H1 (cell line): ENCODE data around the gene ITPR3. TPM values are rescaled to one million over a fixed set of nuclear protein-coding genes. Genes with fewer than 3 reads are reported as not detected.
A peak's percentile ranks its signal among the peaks of the same experiment; 100 is the strongest.

ENCODE experiments used
- CTCF ChIA-PET: fragments of 300-600 bp; sonication (Branson Sonifier 250); formaldehyde crosslinking; loops from one replicate; lab custom pipeline; 2021; ENCODE audit not compliant: partially characterized antibody; lab: Charles Lee
- POLR2A ChIA-PET: fragments of 300-600 bp; sonication (Branson Sonifier 250); formaldehyde crosslinking; loops from one replicate; lab custom pipeline; 2021; ENCODE audit warnings: inconsistent platforms; ENCODE audit not compliant: partially characterized antibody; lab: Charles Lee
- DNase-seq, 2 experiments: peaks; one replicate each; pipeline versions ENCODE4 v3.0.0 to v3.0.0-alpha.2; 2010 to 2022; ENCODE audit warnings: low spot score in 2 of 2, low read depth in 1 of 2, mixed read lengths in 1 of 2
- FAIRE-seq: peaks from 2 replicates; lab custom pipeline; 2011; peaks lifted over from hg19 to GRCh38; lab: Jason Lieb, UNC
- H2AFZ ChIP-seq: 2 replicates; pipeline ENCODE4 v1.8.1; 2012; ENCODE audit warnings: low read length, inconsistent platforms
- H2AK5ac ChIP-seq: 2 replicates; pipeline ENCODE4 v1.6.1; 2013; ENCODE audit warnings: low read depth, low read length
- H2BK120ac ChIP-seq: replicated peaks from 2 replicates; pipeline ENCODE3; 2013; ENCODE audit warnings: low read depth, low read length, inconsistent platforms
- H2BK12ac ChIP-seq: 2 replicates; pipeline ENCODE4 v1.6.1; 2013; ENCODE audit warnings: low read depth, low read length
- H2BK15ac ChIP-seq: 2 replicates; pipeline ENCODE4 v1.6.1; 2013; ENCODE audit warnings: low read length
- H2BK20ac ChIP-seq: 2 replicates; pipeline ENCODE4 v1.6.1; 2013; ENCODE audit warnings: low read length
- H2BK5ac ChIP-seq: 2 replicates; pipeline ENCODE4 v1.6.1; 2013; ENCODE audit warnings: low read depth, low read length
- H3K14ac ChIP-seq: 2 replicates; pipeline ENCODE4 v1.6.1; 2013; ENCODE audit warnings: inconsistent platforms; ENCODE audit not compliant: insufficient read length
- H3K18ac ChIP-seq: 2 replicates; pipeline ENCODE4 v1.6.1; 2013; ENCODE audit warnings: low read length; ENCODE audit errors: extremely low read depth
- H3K23ac ChIP-seq: 2 replicates; pipeline ENCODE4 v1.6.1; 2013; ENCODE audit warnings: inconsistent platforms; ENCODE audit not compliant: insufficient read length
- H3K23me2 ChIP-seq: 2 replicates; pipeline ENCODE4 v1.6.1; 2013; ENCODE audit warnings: low read depth, low read length
- H3K27ac ChIP-seq: 2 replicates; pipeline ENCODE4 v1.6.1; 2011; ENCODE audit warnings: low read depth, low read length, inconsistent platforms
- H3K27me3 ChIP-seq, 4 experiments: replicated peaks in 1 of 4; 1 replicate in 1 of 4; 2 replicates in 3 of 4; pipeline versions ENCODE4 v1.6.1 to v1.8.1; 2011 to 2013; ENCODE audit warnings: low read length in 3 of 4, mild to moderate bottlenecking in 3 of 4, inconsistent platforms in 2 of 4, mixed read lengths in 2 of 4, moderate library complexity in 1 of 4; ENCODE audit not compliant: control insufficient read depth in 3 of 4, insufficient read depth in 3 of 4; ENCODE audit errors: extremely low read depth in 1 of 4
- H3K36me3 ChIP-seq, 4 experiments: 2 replicates each; pipeline versions ENCODE4 v1.6.1 to v1.8.1; 2011 to 2013; ENCODE audit warnings: mild to moderate bottlenecking in 4 of 4, low read length in 3 of 4, moderate library complexity in 2 of 4, control low read depth in 1 of 4, inconsistent platforms in 1 of 4; ENCODE audit not compliant: insufficient read depth in 4 of 4, control insufficient read depth in 2 of 4
- H3K4ac ChIP-seq: replicated peaks from 2 replicates; pipeline ENCODE3; 2013; ENCODE audit warnings: low read length, low read depth, mixed read lengths, inconsistent platforms; ENCODE audit not compliant: insufficient read length
- H3K4me1 ChIP-seq, 4 experiments: replicated peaks in 1 of 4; 1 replicate in 1 of 4; 2 replicates in 3 of 4; pipeline versions ENCODE4 v1.6.1 to v1.8.1; 2011 to 2013; ENCODE audit warnings: low read length in 3 of 4, inconsistent platforms in 2 of 4, mixed read lengths in 1 of 4; ENCODE audit not compliant: insufficient read depth in 4 of 4, control insufficient read depth in 3 of 4
- H3K4me2 ChIP-seq, 2 experiments: 2 replicates each; pipeline versions ENCODE4 v1.6.1 to v1.8.1; 2011 to 2013; ENCODE audit warnings: low read depth in 2 of 2, low read length in 2 of 2, control low read depth in 1 of 2, inconsistent platforms in 1 of 2, mild to moderate bottlenecking in 1 of 2; ENCODE audit not compliant: insufficient read depth in 1 of 2
- H3K4me3 ChIP-seq, 4 experiments: fragments of 200-600, 300-600 bp in 1 of 4; sonication (generic), shearing (Covaris generic), sonication (Bioruptor Twin) in 1 of 4; 2 replicates each; pipeline versions ENCODE4 v1.5.1 to v1.8.1; 2011 to 2016; ENCODE audit warnings: low read length in 4 of 4, low read depth in 3 of 4, control low read depth in 2 of 4, inconsistent platforms in 2 of 4, mild to moderate bottlenecking in 2 of 4, mixed read lengths in 1 of 4, moderate library complexity in 1 of 4; ENCODE audit not compliant: insufficient read depth in 2 of 4; ENCODE audit errors: extremely low read depth in 1 of 4
- H3K56ac ChIP-seq: replicated peaks from 2 replicates; pipeline ENCODE3; 2013; ENCODE audit warnings: low read depth, mild to moderate bottlenecking, mixed read lengths, low read length, inconsistent platforms; ENCODE audit not compliant: insufficient read length
- H3K79me1 ChIP-seq: 2 replicates; pipeline ENCODE4 v1.6.1; 2013; ENCODE audit warnings: low read depth, low read length, control low read depth
- H3K79me2 ChIP-seq, 2 experiments: 2 replicates each; pipeline versions ENCODE4 v1.6.1 to v1.8.1; 2012 to 2013; ENCODE audit warnings: low read length in 2 of 2, mild to moderate bottlenecking in 2 of 2, inconsistent platforms in 1 of 2; ENCODE audit not compliant: insufficient read depth in 2 of 2, control insufficient read depth in 1 of 2
- H3K9ac ChIP-seq, 4 experiments: replicated peaks in 1 of 4; 1 replicate in 1 of 4; 2 replicates in 3 of 4; pipeline versions ENCODE4 v1.6.1 to v1.8.1; 2011 to 2013; ENCODE audit warnings: low read depth in 3 of 4, low read length in 3 of 4, control low read depth in 2 of 4, mild to moderate bottlenecking in 2 of 4, moderate library complexity in 2 of 4, inconsistent platforms in 1 of 4; ENCODE audit errors: extremely low read depth in 1 of 4
- H3K9me3 ChIP-seq, 2 experiments: 2 replicates each; pipeline versions ENCODE4 v1.6.1 to v1.8.1; 2012 to 2013; ENCODE audit warnings: mild to moderate bottlenecking in 2 of 2, moderate library complexity in 2 of 2, control low read depth in 1 of 2, inconsistent platforms in 1 of 2, low read depth in 1 of 2, low read length in 1 of 2, mixed read lengths in 1 of 2; ENCODE audit not compliant: insufficient read depth in 2 of 2
- H4K20me1 ChIP-seq, 2 experiments: replicated peaks in 1 of 2; 2 replicates each; pipeline versions ENCODE3 to v1.8.1; 2011 to 2013; ENCODE audit warnings: inconsistent platforms in 2 of 2, low read length in 2 of 2, mild to moderate bottlenecking in 1 of 2; ENCODE audit not compliant: insufficient read depth in 2 of 2, control insufficient read depth in 1 of 2
- H4K5ac ChIP-seq: 2 replicates; pipeline ENCODE4 v1.6.1; 2013; ENCODE audit warnings: low read length, low read depth, mixed read lengths, inconsistent platforms; ENCODE audit not compliant: insufficient read length
- H4K8ac ChIP-seq: 2 replicates; pipeline ENCODE4 v1.8.0; 2013; ENCODE audit warnings: mild to moderate bottlenecking, moderate library complexity, low read length, inconsistent platforms; ENCODE audit not compliant: insufficient read depth; ENCODE audit errors: extremely low read depth
- H4K91ac ChIP-seq: replicated peaks from 2 replicates; pipeline ENCODE3; 2013; ENCODE audit warnings: low read length, mixed read lengths, inconsistent platforms; ENCODE audit not compliant: insufficient read length
- EGR1 ChIP-seq: IDR thresholded peaks from 2 replicates; pipeline ENCODE4 v1.6.1; 2011; ENCODE audit warnings: low read depth, low read length, borderline replicate concordance
- JUND ChIP-seq: IDR thresholded peaks from 2 replicates; pipeline ENCODE4 v1.6.1; 2011; ENCODE audit warnings: mild to moderate bottlenecking, improper control_type of control experiment, low read length
- POLR2AphosphoS5 ChIP-seq: IDR thresholded peaks from 2 replicates; pipeline ENCODE4 v1.6.1; 2011; ENCODE audit warnings: low read depth, low read length
- RAD21 ChIP-seq, 2 experiments: IDR thresholded peaks in 1 of 2; conservative IDR thresholded peaks in 1 of 2; 2 replicates each; pipeline ENCODE4 v1.6.1; 2011; ENCODE audit warnings: low read depth in 2 of 2, low read length in 2 of 2, improper control_type of control experiment in 1 of 2, inconsistent platforms in 1 of 2, mild to moderate bottlenecking in 1 of 2, moderate library complexity in 1 of 2
- RBBP5 ChIP-seq: IDR thresholded peaks from 2 replicates; pipeline ENCODE4 v1.7.1; 2012; ENCODE audit warnings: low read depth, mild to moderate bottlenecking, inconsistent platforms, low read length, moderate library complexity, borderline replicate concordance
- SIRT6 ChIP-seq: IDR thresholded peaks from one replicate; pipeline ENCODE4 v1.7.1; 2012; ENCODE audit warnings: low read length, inconsistent platforms
- WGBS, 2 experiments: shearing (Covaris generic) in 1 of 2; methylation state at CpG; one replicate each; pipeline versions ENCODE4 v1.1.6 to v1.1.7; 2013 to 2015; ENCODE audit warnings: low lambda C conversion rate in 2 of 2, mixed read lengths in 2 of 2, inconsistent platforms in 1 of 2, low coverage in 1 of 2, missing lambda C conversion rate in 1 of 2; ENCODE audit not compliant: insufficient replicate concordance in 2 of 2, insufficient coverage in 1 of 2, insufficient read length in 1 of 2; ENCODE audit errors: extremely low coverage in 1 of 2, missing lambda C conversion rate in 1 of 2; 5-methylcytosine and 5-hydroxymethylcytosine counted together
- polyA plus RNA-seq, 7 experiments: library from polyadenylated mRNA; depleted of rRNA in 3 of 7; stranded (reverse) in 5 of 7; unstranded in 2 of 7; fragments of >200 nt in 5 of 7; fragments of 200-250 nt in 2 of 7; gene quantifications; 1 replicate in 5 of 7; 2 replicates in 1 of 7; 4 replicates in 1 of 7; pipeline versions ENCODE4 v1.2.1 to v1.2.3, GENCODE V29; 2011 to 2013; ENCODE audit warnings: missing spikeins in 2 of 7, mixed read lengths in 2 of 7
- total RNA-seq: library from RNA; stranded (reverse); fragmentation: NEBNext Ultra II Directional; extraction: Animal tissue kit (Norgen Biotek cat#: 25700); gene quantifications from 2 replicates; pipeline ENCODE4 v1.2.1, GENCODE V29; 2021
- TF ChIP-seq, protein P1 (sequence below), 3 experiments: IDR thresholded peaks; 1 replicate in 2 of 3; 2 replicates in 1 of 3; pipeline versions ENCODE4 v1.5.1 to v1.6.1; 2011; ENCODE audit warnings: low read length in 3 of 3, mild to moderate bottlenecking in 3 of 3, inconsistent platforms in 2 of 3, low read depth in 1 of 3, moderate library complexity in 1 of 3; ENCODE audit not compliant: insufficient read depth in 1 of 3; ENCODE audit errors: control extremely low read depth in 1 of 3
- TF ChIP-seq, protein P2 (sequence below): IDR thresholded peaks from 2 replicates; pipeline ENCODE4 v1.6.1; 2012; ENCODE audit warnings: inconsistent platforms

Gene ITPR3
- total and polyA plus RNA-seq, 2 of the 8 experiments (the other 6 are each of a cell fraction or from before 2014, with no cell fraction given), result 29.1 to 45.7 TPM

DNA sequence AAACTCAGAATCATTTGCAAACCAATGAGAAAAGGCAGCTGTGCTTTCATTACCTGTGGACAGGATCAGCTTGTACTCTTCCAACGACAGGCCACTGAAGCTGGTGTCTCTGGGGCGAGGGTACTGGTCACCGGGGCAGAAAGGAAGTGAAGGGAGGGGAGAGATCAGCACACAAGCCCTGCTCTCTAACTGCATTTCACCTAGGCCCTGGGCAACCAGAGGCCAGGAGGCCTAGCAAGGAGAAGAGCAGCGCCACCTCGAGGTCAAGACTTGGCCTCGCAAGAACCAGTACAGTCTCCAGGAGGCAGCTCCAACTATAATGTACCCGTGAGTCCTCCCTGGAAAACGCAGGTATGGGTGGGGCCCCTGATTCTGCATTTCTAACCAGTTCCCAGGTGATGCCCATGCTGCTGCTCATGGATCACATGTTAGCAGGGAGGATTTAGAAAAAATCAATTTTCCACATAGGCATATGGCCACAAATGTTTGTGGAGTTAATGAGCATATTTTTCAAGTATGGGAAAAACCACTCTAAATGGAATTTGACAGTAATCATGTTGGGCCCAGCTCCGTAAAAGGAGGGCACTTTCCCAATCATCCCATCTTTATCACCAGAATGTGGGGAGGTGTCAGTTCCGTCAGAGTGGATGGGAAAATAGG, 79.4 kb downstream of the ITPR3 start:
- Histone ChIP-seq H2BK120ac (no peak overlapping the region), H3K79me2 (no peaks in the 10 kb centered on the region), H3K23ac (no peak overlapping the region), H2AFZ (no peak overlapping the region), H3K56ac (no peak overlapping the region), H3K4me1 (peaks cover 0 to 5% (median 0%) of the 10 kb centered on the region in 4 experiments; a peak in 2 of 7 replicates), H3K18ac (no peak overlapping the region), H2AK5ac (no peak overlapping the region), H3K4me3 (no peak overlapping the region), H2BK5ac (no peak overlapping the region), H4K8ac (no peak overlapping the region), H3K27ac (no peak overlapping the region), H4K5ac (no peak overlapping the region), H2BK20ac (no peak overlapping the region), H3K23me2 (no peaks in the 10 kb centered on the region), H3K36me3 (peaks cover 19 to 50% (median 25%) of the 10 kb centered on the region in 4 experiments), H4K20me1 (peaks cover 14 to 15% of the 10 kb centered on the region in 2 experiments), H3K14ac (no peak overlapping the region), H2BK12ac (no peak overlapping the region), H3K9me3 (no peaks in the 10 kb centered on the region), H3K4me2 (no peak overlapping the region), H4K91ac (no peak overlapping the region), H3K79me1 (peaks cover 5% of the 10 kb centered on the region), H3K9ac (no peak overlapping the region), H2BK15ac (no peak overlapping the region), H3K4ac (no peak overlapping the region), H3K27me3 (no peaks in the 10 kb centered on the region)
- ChIA-PET POLR2A (interaction anchor here (0.7 to 3.6 kb wide), 6 partner anchors 8 to 125 kb away, joined by 3 to 31 read pairs (median 4); partner anchors contain the start of gene UQCC2), CTCF (interaction anchor here (0.6 to 4.1 kb wide), 47 partner anchors 9 to 1777 kb away, joined by 3 to 47 read pairs (median 4); partner anchors contain the start of genes BAK1, ITPR3 and UQCC2)
- TF ChIP-seq JUND (peak; percentile 25; the same call in 1 of the 2 replicates), EGR1 (no peak), RAD21 (IDR thresholded peaks at IDR 0.05 in 1 of 2, conservative IDR thresholded peaks at IDR 0.05 in 1 of 2; ENCODE audit: low read depth in 2 of 2, low read length in 2 of 2) (peak; percentile 80 to 82), RBBP5 (no peak), POLR2AphosphoS5 (0 out of 2 replicates have a peak, but pooled peaks have one; percentile 26), SIRT6 (no peak)
- TF ChIP-seq, protein P1, sequence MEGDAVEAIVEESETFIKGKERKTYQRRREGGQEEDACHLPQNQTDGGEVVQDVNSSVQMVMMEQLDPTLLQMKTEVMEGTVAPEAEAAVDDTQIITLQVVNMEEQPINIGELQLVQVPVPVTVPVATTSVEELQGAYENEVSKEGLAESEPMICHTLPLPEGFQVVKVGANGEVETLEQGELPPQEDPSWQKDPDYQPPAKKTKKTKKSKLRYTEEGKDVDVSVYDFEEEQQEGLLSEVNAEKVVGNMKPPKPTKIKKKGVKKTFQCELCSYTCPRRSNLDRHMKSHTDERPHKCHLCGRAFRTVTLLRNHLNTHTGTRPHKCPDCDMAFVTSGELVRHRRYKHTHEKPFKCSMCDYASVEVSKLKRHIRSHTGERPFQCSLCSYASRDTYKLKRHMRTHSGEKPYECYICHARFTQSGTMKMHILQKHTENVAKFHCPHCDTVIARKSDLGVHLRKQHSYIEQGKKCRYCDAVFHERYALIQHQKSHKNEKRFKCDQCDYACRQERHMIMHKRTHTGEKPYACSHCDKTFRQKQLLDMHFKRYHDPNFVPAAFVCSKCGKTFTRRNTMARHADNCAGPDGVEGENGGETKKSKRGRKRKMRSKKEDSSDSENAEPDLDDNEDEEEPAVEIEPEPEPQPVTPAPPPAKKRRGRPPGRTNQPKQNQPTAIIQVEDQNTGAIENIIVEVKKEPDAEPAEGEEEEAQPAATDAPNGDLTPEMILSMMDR (IDR thresholded peaks at IDR 0.05; ENCODE audit: control extremely low read depth in 1 of 3, insufficient read depth in 1 of 3, low read depth in 1 of 3, low read length in 3 of 3), result peak in 2 of 3 experiments; percentile 92 to 98; a peak in 3 of 4 replicates
- TF ChIP-seq, protein P2, sequence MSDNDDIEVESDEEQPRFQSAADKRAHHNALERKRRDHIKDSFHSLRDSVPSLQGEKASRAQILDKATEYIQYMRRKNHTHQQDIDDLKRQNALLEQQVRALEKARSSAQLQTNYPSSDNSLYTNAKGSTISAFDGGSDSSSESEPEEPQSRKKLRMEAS, result 0 out of 2 replicates have a peak, but pooled peaks have one; percentile 17
- peak; percentile 55 for FAIRE-seq
- DNase-seq, result peak; percentile 63 to 84
- 43% methylated on average over 10 of the region's 10 CpGs; no CpG with 5 or more reads in 1 of the 2 experiments for WGBS, 2 experiments
